Neural cell (in vitro differentiated cells): ENCODE measurements around the gene NDUFS7. TPM values are rescaled to one million over a fixed set of nuclear protein-coding genes. Genes with fewer than 3 reads are reported as not detected.

ENCODE experiments used
- H2AFZ ChIP-seq: fragments of 200-600, 300-800 bp; sonication (generic), shearing (Covaris generic); 2 replicates; pipeline ENCODE4 v1.6.0; 2014; ENCODE audit warnings: low read depth, mild to moderate bottlenecking, antibody characterized with exemption, low read length, moderate library complexity
- H3F3A ChIP-seq: fragments of 200-600 bp; shearing (Covaris generic); 2 replicates; pipeline ENCODE4 v1.6.1; 2016; ENCODE audit warnings: mild to moderate bottlenecking, moderate library complexity, mixed read lengths, antibody characterized with exemption, low read length; ENCODE audit not compliant: insufficient read depth, poor library complexity, severe bottlenecking
- H3K27ac ChIP-seq: fragments of 200-600, 300-800 bp; sonication (generic), shearing (Covaris generic); 2 replicates; pipeline ENCODE4 v1.5.1; 2014; ENCODE audit warnings: mild to moderate bottlenecking, low read length, moderate library complexity
- H3K27me3 ChIP-seq: fragments of 300-800, 200-600 bp; sonication (generic), shearing (Covaris generic); 2 replicates; pipeline ENCODE4 v1.6.0; 2014; ENCODE audit warnings: mild to moderate bottlenecking, low read depth, low read length, moderate library complexity; ENCODE audit not compliant: insufficient read depth
- H3K36me3 ChIP-seq: fragments of 300-800, 200-600 bp; sonication (generic), shearing (Covaris generic); 2 replicates; pipeline ENCODE4 v1.5.1; 2014; ENCODE audit warnings: mild to moderate bottlenecking, antibody characterized with exemption, low read length, moderate library complexity; ENCODE audit not compliant: insufficient read depth
- H3K4me2 ChIP-seq: fragments of 300-800, 200-600 bp; sonication (generic), shearing (Covaris generic); 2 replicates; pipeline ENCODE4 v1.6.0; 2014; ENCODE audit warnings: mild to moderate bottlenecking, low read length
- H3K4me3 ChIP-seq: fragments of 300-800, 200-600 bp; sonication (generic), shearing (Covaris generic); 2 replicates; pipeline ENCODE4 v1.5.1; 2014; ENCODE audit warnings: mild to moderate bottlenecking, low read length, moderate library complexity
- H3K79me2 ChIP-seq: fragments of 200-600 bp; shearing (Covaris generic); replicated peaks from 2 replicates; pipeline ENCODE4 v1.6.0; 2014; ENCODE audit warnings: mild to moderate bottlenecking, low read length, moderate library complexity; ENCODE audit not compliant: insufficient read depth
- H3K9ac ChIP-seq: fragments of 300-800, 200-600 bp; sonication (generic), shearing (Covaris generic); 2 replicates; pipeline ENCODE4 v1.6.1; 2016; ENCODE audit warnings: mild to moderate bottlenecking, low read length, mixed read lengths
- H3K9me2 ChIP-seq: fragments of 200-600 bp; shearing (Covaris generic); 2 replicates; pipeline ENCODE4 v1.6.1; 2016; ENCODE audit warnings: mild to moderate bottlenecking, low read length, mixed read lengths; ENCODE audit not compliant: insufficient read depth
- H3K9me3 ChIP-seq: fragments of 200-600, 300-800 bp; sonication (generic), shearing (Covaris generic); 2 replicates; pipeline ENCODE4 v1.6.1; 2016; ENCODE audit warnings: mild to moderate bottlenecking, mixed run types, low read length, moderate library complexity, mixed read lengths
- H4K20me1 ChIP-seq: fragments of 200-600 bp; shearing (Covaris generic); 2 replicates; pipeline ENCODE4 v1.6.1; 2016; ENCODE audit warnings: mild to moderate bottlenecking, mixed run types; ENCODE audit not compliant: insufficient read depth
- CTCF ChIP-seq: fragments of 450-650 bp; IDR thresholded peaks from 2 replicates; pipeline ENCODE4 v1.5.1; 2014; ENCODE audit warnings: antibody characterized with exemption, mild to moderate bottlenecking, moderate library complexity; ENCODE audit not compliant: poor library complexity, severe bottlenecking
- EP300 ChIP-seq: fragments of 450-650 bp; conservative IDR thresholded peaks from 2 replicates; pipeline ENCODE4 v1.6.1; 2014; ENCODE audit warnings: antibody characterized with exemption, mild to moderate bottlenecking, moderate library complexity; ENCODE audit not compliant: poor library complexity, severe bottlenecking
- EZH2 ChIP-seq: fragments of 200-600, 300-800 bp; shearing (Covaris generic), sonication (generic); IDR thresholded peaks from 2 replicates; pipeline ENCODE4 v1.6.1; 2014; ENCODE audit warnings: antibody characterized with exemption, low read length, borderline replicate concordance, mild to moderate bottlenecking; ENCODE audit not compliant: insufficient read depth, poor library complexity, severe bottlenecking
- MXI1 ChIP-seq: fragments of 450-650 bp; conservative IDR thresholded peaks from 2 replicates; pipeline ENCODE4 v1.6.1; 2014; ENCODE audit warnings: antibody characterized with exemption, mild to moderate bottlenecking; ENCODE audit not compliant: poor library complexity, severe bottlenecking
- POLR2AphosphoS5 ChIP-seq: IDR thresholded peaks from 2 replicates; pipeline ENCODE4 v1.6.1; 2012
- RAD21 ChIP-seq: fragments of 450-650 bp; conservative IDR thresholded peaks from 2 replicates; pipeline ENCODE4 v1.6.1; 2014; ENCODE audit warnings: antibody characterized with exemption, mild to moderate bottlenecking, moderate library complexity
- SMC3 ChIP-seq: fragments of 450-650 bp; conservative IDR thresholded peaks from 2 replicates; pipeline ENCODE4 v1.6.1; 2014; ENCODE audit warnings: antibody characterized with exemption, mild to moderate bottlenecking, moderate library complexity; ENCODE audit not compliant: poor library complexity
- TAF1 ChIP-seq: IDR thresholded peaks from 2 replicates; pipeline ENCODE4 v1.6.1; 2012; ENCODE audit warnings: low read depth
- polyA plus RNA-seq: library from polyadenylated mRNA; depleted of rRNA; stranded (reverse); fragments of >200 nt; gene quantifications from 2 replicates; pipeline ENCODE4 v1.2.3, GENCODE V29; 2014
- TF ChIP-seq, protein P1 (sequence below): IDR thresholded peaks from 2 replicates; pipeline ENCODE4 v1.6.1; 2012; ENCODE audit warnings: borderline replicate concordance

NDUFS7 gene
- polyA plus RNA-seq, 1 donor from 2014 or later = 196 TPM

GRCh38 chr19:1423436-1424191 is 39.9 kb downstream of the NDUFS7 start:
- Histone ChIP-seq H3K79me2 (no peaks in the 10 kb centered on the region), H3K27me3 (no peaks in the 10 kb centered on the region), H3K4me2 (no peak overlapping the region), H3F3A (no peaks in the 10 kb centered on the region), H3K36me3 (no peaks in the 10 kb centered on the region), H3K27ac (no peak overlapping the region), H2AFZ (no peak overlapping the region), H3K9me2 (no peaks in the 10 kb centered on the region), H3K9me3 (no peaks in the 10 kb centered on the region), H4K20me1 (no peaks in the 10 kb centered on the region), H3K4me3 (no peak overlapping the region), H3K9ac (no peak overlapping the region)
- TF ChIP-seq CTCF = no peak
- TF ChIP-seq EZH2 = no peak
- TF ChIP-seq TAF1 = no peak
- TF ChIP-seq MXI1 = no peak
- TF ChIP-seq RAD21 = no peak
- TF ChIP-seq POLR2AphosphoS5 = no peak
- no peak for TF ChIP-seq SMC3
- TF ChIP-seq, protein P1, sequence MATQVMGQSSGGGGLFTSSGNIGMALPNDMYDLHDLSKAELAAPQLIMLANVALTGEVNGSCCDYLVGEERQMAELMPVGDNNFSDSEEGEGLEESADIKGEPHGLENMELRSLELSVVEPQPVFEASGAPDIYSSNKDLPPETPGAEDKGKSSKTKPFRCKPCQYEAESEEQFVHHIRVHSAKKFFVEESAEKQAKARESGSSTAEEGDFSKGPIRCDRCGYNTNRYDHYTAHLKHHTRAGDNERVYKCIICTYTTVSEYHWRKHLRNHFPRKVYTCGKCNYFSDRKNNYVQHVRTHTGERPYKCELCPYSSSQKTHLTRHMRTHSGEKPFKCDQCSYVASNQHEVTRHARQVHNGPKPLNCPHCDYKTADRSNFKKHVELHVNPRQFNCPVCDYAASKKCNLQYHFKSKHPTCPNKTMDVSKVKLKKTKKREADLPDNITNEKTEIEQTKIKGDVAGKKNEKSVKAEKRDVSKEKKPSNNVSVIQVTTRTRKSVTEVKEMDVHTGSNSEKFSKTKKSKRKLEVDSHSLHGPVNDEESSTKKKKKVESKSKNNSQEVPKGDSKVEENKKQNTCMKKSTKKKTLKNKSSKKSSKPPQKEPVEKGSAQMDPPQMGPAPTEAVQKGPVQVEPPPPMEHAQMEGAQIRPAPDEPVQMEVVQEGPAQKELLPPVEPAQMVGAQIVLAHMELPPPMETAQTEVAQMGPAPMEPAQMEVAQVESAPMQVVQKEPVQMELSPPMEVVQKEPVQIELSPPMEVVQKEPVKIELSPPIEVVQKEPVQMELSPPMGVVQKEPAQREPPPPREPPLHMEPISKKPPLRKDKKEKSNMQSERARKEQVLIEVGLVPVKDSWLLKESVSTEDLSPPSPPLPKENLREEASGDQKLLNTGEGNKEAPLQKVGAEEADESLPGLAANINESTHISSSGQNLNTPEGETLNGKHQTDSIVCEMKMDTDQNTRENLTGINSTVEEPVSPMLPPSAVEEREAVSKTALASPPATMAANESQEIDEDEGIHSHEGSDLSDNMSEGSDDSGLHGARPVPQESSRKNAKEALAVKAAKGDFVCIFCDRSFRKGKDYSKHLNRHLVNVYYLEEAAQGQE = no peak
- no peak for TF ChIP-seq EP300

DNA sequence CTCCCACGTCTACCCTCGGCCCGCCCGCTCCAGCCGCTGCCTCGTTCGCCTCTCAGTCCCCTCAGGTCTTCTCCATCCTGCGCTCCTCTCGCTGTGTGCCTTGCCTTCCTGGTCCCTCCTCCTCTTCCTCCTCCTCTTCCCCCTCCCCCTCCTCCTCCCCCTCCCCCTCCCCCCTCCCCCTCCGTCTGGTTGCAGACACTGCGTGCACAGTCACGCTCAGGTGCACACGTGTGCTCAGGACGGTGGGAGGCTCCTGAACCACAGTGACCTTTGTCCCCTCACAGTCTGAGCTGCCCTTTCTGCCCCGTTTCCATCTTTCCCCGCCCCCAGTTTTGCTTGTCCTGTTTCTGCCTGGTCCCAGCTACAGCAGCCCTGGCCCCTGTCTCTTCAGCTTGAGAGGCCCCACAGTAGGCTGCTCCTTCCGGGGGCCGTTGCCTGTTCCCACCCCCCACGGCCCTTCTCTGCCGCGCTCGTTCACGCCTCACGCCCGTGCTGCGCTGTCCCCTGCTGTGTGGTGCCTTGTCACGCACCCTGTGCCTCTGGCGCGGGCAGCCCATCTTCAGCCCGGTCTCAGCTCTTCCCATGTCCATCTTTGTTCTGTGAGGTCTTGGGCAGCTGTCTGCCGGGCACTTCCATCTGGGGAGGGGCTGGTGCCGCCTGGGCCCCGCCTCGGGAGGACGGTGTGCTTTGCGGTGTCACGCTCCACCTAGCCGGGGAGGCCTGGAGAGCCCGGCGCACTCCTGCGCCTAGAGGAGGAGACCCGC is 40.7 kb downstream of the NDUFS7 start:
- Histone ChIP-seq H3K27ac (no peak overlapping the region), H3K36me3 (no peaks in the 10 kb centered on the region), H3K79me2 (no peaks in the 10 kb centered on the region)

More for the DNA sequence above, 40.7 kb downstream of the NDUFS7 start:
- H3K9me2 ChIP-seq = no peaks in the 10 kb centered on the region
- H3K9me3 ChIP-seq = no peaks in the 10 kb centered on the region
- H3K4me3 ChIP-seq = no peak overlapping the region
- no peaks in the 10 kb centered on the region for H3K27me3 ChIP-seq
- H3K9ac ChIP-seq = no peak overlapping the region
- no peaks in the 10 kb centered on the region for H4K20me1 ChIP-seq
- H3F3A ChIP-seq = no peaks in the 10 kb centered on the region
- H3K4me2 ChIP-seq = no peak overlapping the region
- H2AFZ ChIP-seq = no peak overlapping the region
- TF ChIP-seq, protein P1 = no peak
- TF ChIP-seq SMC3 (no peak), EZH2 (no peak), TAF1 (no peak)
